Measurements from ENCODE around the gene PPFIBP2.

The PPFIBP2 gene

DNA sequence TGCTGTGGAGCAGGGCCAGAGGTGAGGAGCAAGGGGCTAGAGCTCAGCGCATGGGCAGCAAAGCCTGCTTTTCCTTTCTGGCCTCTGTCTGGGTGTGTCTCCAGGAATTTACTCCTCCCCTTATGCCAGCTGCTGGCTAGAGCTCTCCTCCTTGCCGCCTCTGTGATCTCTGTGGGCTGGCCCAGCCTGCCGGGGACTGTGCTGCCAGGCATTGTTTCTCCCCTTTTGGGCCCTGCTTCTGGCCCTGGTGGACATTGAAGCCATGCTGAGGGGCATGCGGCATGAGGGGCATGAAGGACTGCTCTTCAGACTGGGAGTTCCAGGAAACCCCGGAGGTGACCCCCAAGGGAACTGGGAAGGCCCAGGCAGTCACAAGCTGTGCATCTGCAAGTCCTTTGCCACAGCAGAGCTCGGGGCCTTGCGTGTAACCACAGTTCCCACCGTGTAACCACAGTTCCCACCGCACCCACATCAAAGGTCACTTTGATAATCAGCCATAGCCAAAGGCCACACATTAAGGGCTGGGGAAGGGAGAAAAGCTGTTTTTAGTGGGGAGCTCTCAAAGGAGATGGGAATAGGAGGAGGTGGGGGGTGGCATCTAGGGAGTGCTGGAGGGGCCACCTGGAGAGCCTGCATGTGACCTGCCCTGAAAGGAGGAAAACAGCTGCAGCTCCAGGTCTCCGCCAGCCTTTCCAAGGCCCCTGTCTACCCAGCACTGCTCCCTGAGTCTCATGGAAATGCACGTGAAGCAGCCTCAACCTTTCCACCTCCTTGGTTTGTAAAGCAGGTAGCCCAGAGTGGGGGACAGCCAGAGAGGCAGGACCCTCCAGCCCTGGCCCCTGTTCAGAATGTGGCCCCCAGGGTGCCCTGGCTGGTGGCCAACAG is 62.3 kb downstream of the PPFIBP2 start:
- H3K4me3 ChIP-seq (ENCODE audit: low read depth, low read length) = no peak overlapping the region
- no peak for DNase-seq (ENCODE audit: low read depth)
- TF ChIP-seq, protein P1, sequence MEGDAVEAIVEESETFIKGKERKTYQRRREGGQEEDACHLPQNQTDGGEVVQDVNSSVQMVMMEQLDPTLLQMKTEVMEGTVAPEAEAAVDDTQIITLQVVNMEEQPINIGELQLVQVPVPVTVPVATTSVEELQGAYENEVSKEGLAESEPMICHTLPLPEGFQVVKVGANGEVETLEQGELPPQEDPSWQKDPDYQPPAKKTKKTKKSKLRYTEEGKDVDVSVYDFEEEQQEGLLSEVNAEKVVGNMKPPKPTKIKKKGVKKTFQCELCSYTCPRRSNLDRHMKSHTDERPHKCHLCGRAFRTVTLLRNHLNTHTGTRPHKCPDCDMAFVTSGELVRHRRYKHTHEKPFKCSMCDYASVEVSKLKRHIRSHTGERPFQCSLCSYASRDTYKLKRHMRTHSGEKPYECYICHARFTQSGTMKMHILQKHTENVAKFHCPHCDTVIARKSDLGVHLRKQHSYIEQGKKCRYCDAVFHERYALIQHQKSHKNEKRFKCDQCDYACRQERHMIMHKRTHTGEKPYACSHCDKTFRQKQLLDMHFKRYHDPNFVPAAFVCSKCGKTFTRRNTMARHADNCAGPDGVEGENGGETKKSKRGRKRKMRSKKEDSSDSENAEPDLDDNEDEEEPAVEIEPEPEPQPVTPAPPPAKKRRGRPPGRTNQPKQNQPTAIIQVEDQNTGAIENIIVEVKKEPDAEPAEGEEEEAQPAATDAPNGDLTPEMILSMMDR (IDR thresholded peaks at IDR 0.05; ENCODE audit: low read depth, low read length, missing control alignments) = no peak

DNA sequence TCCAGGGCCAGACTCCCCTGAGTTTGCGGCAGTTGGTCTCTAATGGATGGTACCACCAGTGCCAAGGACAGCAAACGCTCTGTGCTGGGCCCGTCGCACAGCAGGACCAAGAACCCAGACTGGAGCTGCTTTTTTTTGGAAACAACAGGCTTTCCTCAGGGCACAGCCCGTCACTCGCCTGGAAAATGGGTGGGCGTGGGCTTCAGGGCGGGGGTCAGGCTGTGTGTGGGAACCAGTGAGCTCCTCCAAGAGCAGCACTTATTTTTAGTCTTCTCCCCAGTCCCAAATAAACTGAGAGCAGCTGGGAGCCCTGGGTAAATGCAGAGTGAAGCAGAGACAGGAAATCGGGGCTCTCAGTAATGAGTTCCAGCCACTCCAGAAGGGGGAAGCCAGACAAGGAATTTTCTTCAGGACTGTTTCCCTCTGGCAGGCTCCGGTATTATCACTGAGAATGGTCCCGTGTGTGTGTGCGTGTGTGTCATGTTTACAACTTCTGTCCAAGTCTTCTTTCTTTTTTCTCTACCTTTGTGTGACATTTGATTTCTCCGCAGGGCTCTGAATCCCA is 63.0 kb downstream of the PPFIBP2 start:
- no peak for DNase-seq (ENCODE audit: low read depth)
- H3K4me3 ChIP-seq (ENCODE audit: low read depth, low read length) = no peak overlapping the region
- TF ChIP-seq, protein P1 (IDR thresholded peaks at IDR 0.05; ENCODE audit: low read depth, low read length, missing control alignments) = no peak

DNA sequence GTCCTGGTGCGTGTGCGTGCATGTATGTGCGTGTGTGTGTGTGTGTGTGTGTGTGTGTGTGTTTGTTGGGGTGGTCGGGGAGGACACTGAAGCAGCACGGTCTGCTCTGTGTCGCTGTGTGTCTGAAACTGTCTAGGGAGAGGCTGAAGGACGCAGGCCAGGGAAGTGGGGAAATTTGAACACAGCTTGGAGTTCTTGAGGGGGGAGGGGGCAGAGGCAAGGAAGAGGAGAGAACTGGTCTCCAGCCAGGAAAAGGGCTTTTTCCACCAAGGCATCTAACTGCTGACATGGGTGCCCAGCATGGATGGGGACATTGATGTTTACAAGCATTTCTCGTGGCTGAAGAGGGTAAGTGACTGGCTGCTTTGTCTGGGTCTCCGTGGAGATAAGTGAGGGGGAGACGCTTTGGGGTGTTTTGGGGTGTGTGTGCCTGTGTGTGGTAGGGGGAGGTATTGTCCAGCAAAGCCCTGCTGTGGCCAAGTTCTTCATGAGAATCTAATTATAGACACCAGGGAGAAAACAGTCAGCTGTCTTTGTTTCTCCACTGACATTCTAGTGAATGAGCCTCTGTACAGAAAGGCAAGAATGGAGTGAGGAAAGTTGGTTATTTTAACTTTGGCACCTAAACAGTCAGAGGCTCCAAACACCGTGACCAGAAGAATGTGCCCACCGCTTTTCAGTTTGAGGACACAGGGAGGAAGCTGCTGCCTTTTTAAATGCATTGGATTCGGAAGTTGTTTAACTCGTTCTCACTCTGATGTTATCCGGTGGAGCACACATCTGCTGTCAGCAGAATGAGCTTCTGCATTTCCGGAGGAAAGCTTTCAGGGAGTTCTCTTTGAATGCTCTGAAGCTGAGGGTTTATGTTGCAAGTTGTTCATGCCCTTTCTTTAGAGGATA is 63.7 kb downstream of the PPFIBP2 start:
- DNase-seq (ENCODE audit: low read depth) = no peak
- TF ChIP-seq, protein P1 (IDR thresholded peaks at IDR 0.05; ENCODE audit: low read depth, low read length, missing control alignments) = no peak
- no peak overlapping the region for H3K4me3 ChIP-seq (ENCODE audit: low read depth, low read length)

DNA sequence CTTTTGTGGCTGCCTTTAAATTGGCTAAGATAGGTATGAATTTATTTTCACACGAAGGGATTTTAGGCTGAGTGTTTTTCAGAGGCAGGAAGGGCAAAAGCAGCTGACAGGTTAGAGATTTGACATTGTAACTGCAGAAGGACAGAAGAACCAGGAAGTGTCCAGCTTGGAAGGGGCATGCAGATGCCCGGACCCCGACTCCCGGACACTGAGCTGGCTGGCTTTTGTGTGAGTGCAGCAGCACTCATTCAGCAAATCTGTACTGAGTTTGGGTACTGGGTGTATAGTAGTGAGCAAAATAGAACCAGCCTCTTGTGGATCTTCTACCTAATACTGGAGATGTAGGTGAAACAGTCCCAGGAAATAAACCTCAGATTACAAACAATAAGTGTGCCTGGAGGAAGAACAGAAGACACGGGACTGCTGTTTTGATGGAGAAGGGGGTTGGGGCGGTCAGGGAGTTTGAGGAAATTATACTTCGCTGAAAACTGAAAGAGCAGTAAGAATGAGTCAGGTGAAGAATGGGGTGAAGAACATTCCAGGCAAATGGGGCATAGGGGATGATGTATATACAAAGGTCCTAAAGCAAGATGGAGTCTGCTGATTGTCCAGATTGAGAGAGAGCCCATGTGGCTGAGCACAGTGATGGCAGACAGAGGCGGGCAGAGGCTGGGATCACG is 64.6 kb downstream of the PPFIBP2 start:
- H3K4me3 ChIP-seq (ENCODE audit: low read depth, low read length) = no peak overlapping the region
- DNase-seq (ENCODE audit: low read depth) = no peak
- TF ChIP-seq, protein P1 (IDR thresholded peaks at IDR 0.05; ENCODE audit: low read depth, low read length, missing control alignments) = no peak

DNA sequence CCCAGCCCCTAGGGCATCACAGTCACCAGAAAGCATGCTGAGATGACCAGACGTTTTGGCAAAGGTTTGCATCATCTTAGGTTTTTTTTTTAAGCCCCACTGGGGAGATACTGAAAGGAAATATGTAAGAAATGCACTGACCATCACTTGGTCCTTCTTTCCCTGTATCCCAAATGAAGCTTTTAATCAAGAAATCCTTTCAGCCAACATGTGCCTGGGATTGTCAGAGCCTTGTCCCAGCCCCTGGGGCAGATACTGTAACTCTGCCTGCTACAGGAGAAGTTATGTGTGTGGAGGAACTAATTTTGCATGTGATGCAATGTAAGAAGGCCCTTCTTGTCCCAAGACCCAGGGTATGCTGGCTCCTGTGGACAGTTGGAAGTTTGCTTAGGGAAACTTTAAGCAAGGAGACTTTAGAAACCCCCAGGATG is 65.6 kb downstream of the PPFIBP2 start:
- DNase-seq (ENCODE audit: low read depth) = no peak
- TF ChIP-seq, protein P1 (IDR thresholded peaks at IDR 0.05; ENCODE audit: low read depth, low read length, missing control alignments) = no peak

DNA sequence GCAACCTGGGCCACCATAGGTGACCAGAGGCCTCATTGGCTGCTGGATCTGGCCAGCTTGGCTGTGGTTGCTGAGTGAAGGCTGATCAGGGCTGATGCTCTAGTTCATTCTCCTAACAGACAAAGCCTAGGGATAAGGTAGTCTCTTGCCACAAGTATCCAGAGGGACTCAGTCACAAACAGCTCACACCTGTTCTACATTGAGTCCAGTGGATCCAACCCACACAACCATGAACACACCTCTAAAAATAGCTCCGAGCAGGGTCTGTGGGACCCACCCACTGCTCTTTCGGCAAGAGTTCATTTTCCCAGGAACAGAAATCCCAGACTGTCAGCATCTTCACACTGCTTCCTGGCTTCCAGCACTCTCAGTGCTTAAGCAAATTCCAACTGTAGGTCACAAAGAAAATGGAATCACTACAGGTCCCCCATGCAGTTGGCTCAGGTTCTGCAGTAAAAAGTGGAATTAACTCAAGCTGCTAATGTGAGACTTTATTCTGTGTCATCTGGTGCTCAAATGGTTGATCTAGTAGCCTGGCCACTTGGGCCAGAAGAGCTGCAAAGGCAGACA is 67.3 kb downstream of the PPFIBP2 start:
- TF ChIP-seq, protein P1 (IDR thresholded peaks at IDR 0.05; ENCODE audit: low read depth, low read length, missing control alignments) = no peak
- no peak overlapping the region for H3K4me3 ChIP-seq (ENCODE audit: low read depth, low read length)
- DNase-seq (ENCODE audit: low read depth) = no peak

More for the DNA sequence above, 65.6 kb downstream of the PPFIBP2 start:
- no peak overlapping the region for H3K4me3 ChIP-seq (ENCODE audit: low read depth, low read length)
